Measurements from ENCODE around the gene CCDC59. TPM values are rescaled to one million over a fixed set of nuclear protein-coding genes. Genes with fewer than 3 reads are reported as not detected.

The CCDC59 gene, protein sequence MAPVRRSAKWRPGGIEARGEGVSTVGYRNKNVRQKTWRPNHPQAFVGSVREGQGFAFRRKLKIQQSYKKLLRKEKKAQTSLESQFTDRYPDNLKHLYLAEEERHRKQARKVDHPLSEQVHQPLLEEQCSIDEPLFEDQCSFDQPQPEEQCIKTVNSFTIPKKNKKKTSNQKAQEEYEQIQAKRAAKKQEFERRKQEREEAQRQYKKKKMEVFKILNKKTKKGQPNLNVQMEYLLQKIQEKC
- polyA plus RNA-seq (2013, experiment 1 of 4) = 46.2 TPM
- 43.0 TPM for polyA plus RNA-seq (2013, experiment 2 of 4)
- polyA plus RNA-seq (2013, experiment 3 of 4) = 58.3 TPM
- 59.0 TPM for polyA plus RNA-seq (2013, experiment 4 of 4)

DNA sequence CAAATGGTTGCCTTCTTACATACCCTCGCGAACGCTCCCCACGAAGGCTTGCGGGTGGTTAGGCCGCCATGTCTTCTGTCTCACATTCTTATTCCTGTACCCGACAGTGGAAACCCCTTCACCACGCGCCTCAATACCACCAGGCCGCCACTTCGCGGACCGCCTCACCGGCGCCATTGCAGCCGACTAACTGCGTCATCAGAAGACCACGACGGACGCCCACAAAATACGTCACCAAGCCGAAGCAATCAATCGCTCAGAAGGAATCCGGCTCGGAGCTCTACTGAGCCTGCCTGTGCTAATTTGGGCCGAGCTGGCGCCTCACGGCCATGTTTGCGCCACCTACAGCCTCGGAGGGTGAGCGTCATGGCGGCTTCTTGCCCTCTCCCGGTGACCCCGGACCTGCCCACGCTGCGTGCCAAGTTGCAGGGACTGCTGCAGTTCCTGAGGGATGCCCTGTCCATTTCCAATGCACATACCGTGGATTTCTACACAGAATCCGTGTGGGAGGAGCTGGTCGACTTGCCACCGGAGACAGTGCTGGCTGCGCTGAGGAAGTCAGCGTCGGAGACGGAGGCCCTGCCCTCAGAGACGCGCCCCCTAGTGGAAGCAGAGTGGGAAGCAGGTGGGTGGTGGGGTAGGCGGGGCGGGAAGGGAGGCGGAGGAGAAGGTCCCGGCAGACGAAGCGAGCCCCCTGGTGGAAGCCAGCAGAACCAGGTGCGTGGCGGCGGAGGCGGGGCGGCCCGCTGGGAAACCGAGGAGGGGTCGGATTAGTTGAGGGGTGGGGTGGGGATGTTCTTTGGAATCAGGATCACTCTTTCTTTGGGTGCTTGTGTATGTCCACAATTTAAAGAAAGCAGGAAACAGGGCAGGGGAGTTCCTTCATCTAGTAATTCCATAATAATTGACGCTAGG is at the start of gene CCDC59, which contains the start of gene METTL25:
Gene CCDC59, minus strand, starts transcription at position 188 of the 915 bp plus-strand sequence. Its CDS starts 11 bp downstream, at position 177.
Gene METTL25, plus strand, starts transcription at position 330 of the 915 bp plus-strand sequence. Its CDS starts 37 bp downstream, at position 367.
- 0 to 1% methylated on average over 61 of the region's 61 CpGs for WGBS, 2 experiments
- peak within 1 kb of the TSS; percentile 85 for H3K4me3 ChIP-seq (ENCODE audit: insufficient read depth, low read depth, low read length)
- H3K27me3 ChIP-seq (ENCODE audit: control insufficient read depth, insufficient read depth, low read length, poor library complexity, severe bottlenecking) = no peaks in the 10 kb centered on the region
- peaks cover 17% of the 10 kb centered on the region for H3K36me3 ChIP-seq (ENCODE audit: control insufficient read depth, insufficient read depth, low read length)
- peak within 1 kb of the TSS; percentile 78 for H3K27ac ChIP-seq (ENCODE audit: insufficient read depth, low read depth, low read length, poor library complexity, severe bottlenecking)
- peaks cover 3% of the 10 kb centered on the region for H3K4me1 ChIP-seq (ENCODE audit: control insufficient read depth, insufficient read depth, low read length)
- no peaks in the 10 kb centered on the region for H3K9me3 ChIP-seq (ENCODE audit: control insufficient read depth, low read length)

DNA sequence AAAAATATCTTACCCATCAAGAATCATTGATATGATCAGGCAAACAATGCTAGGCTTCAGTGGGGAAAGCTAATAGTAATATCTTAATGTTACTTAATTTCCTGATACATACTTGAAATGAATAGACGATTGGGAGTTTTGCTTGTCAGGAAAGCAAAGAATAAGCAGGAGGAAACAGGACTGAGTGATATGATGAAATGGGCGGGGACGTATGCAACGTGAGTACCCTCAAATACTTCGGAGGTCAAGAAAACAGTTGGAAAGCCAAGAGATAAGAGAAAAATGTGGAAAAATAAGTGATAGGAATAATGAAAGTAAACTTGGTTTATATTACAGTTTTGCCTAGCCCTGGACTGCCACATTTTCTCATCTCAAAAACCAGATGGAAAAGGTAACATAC is 49.3 kb upstream of the CCDC59 start:
- no peak overlapping the region for H3K27ac ChIP-seq (ENCODE audit: insufficient read depth, low read depth, low read length, poor library complexity, severe bottlenecking)
- no peaks in the 10 kb centered on the region for H3K36me3 ChIP-seq (ENCODE audit: control insufficient read depth, insufficient read depth, low read length)
- WGBS, 2 experiments = 94 to 96% methylated on average over 5 of the region's 5 CpGs
- no peak overlapping the region for H3K4me3 ChIP-seq (ENCODE audit: insufficient read depth, low read depth, low read length)
- no peaks in the 10 kb centered on the region for H3K4me1 ChIP-seq (ENCODE audit: control insufficient read depth, insufficient read depth, low read length)
- H3K27me3 ChIP-seq (ENCODE audit: control insufficient read depth, insufficient read depth, low read length, poor library complexity, severe bottlenecking) = no peaks in the 10 kb centered on the region
- H3K9me3 ChIP-seq (ENCODE audit: control insufficient read depth, low read length) = no peaks in the 10 kb centered on the region

DNA sequence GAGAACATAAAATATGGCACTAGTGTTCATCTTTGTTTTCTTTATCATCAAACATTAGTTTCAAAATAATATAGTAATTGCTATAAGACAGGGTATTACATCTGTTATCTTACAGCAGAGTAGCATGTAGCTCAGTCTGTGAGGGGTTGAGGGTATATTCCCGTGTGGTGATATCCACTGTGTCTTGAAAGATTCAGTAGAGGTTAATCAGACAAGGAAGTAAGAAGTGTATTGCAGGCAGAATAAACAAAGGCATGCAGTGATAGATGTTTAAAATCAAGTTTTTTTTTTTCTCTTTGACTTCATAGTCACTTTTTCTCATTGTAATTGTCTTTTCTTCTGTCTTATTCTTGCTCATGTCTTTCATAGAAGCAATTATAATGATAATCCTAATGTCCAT is 48.5 kb upstream of the CCDC59 start:
- 95 to 96% methylated on average over 1 of the region's 1 CpG for WGBS, 2 experiments
- Histone ChIP-seq H3K27ac (ENCODE audit: insufficient read depth, low read depth, low read length, poor library complexity, severe bottlenecking) (no peak overlapping the region), H3K27me3 (ENCODE audit: control insufficient read depth, insufficient read depth, low read length, poor library complexity, severe bottlenecking) (no peaks in the 10 kb centered on the region), H3K4me3 (ENCODE audit: insufficient read depth, low read depth, low read length) (no peak overlapping the region), H3K4me1 (ENCODE audit: control insufficient read depth, insufficient read depth, low read length) (no peaks in the 10 kb centered on the region), H3K36me3 (ENCODE audit: control insufficient read depth, insufficient read depth, low read length) (no peaks in the 10 kb centered on the region), H3K9me3 (ENCODE audit: control insufficient read depth, low read length) (no peaks in the 10 kb centered on the region)

DNA sequence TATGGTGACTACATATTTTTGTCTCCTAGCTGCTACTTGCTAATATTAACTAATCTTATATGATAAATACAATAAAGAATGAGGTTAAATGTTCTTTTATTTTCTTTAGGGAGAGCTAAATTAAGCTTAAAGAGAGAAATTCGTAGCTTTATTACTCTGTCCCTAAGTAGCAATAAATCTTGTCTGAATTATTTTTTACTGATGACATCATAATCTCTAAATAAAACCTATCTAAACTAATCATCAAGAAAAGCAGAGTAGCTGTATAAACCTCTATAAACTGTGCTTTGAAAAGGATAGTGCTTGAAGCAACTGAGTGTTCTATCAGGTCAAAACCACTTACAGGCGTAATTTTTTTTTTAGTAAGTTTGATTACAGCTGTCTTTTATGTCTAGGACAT is 42.6 kb upstream of the CCDC59 start:
- Histone ChIP-seq H3K4me3 (ENCODE audit: insufficient read depth, low read depth, low read length) (no peak overlapping the region), H3K27ac (ENCODE audit: insufficient read depth, low read depth, low read length, poor library complexity, severe bottlenecking) (no peak overlapping the region), H3K9me3 (ENCODE audit: control insufficient read depth, low read length) (no peaks in the 10 kb centered on the region), H3K36me3 (ENCODE audit: control insufficient read depth, insufficient read depth, low read length) (no peaks in the 10 kb centered on the region), H3K4me1 (ENCODE audit: control insufficient read depth, insufficient read depth, low read length) (no peaks in the 10 kb centered on the region), H3K27me3 (ENCODE audit: control insufficient read depth, insufficient read depth, low read length, poor library complexity, severe bottlenecking) (no peaks in the 10 kb centered on the region)
- 100% methylated on average over 1 of the region's 2 CpGs; no CpG with 5 or more reads in 1 of the 2 experiments for WGBS, 2 experiments

DNA sequence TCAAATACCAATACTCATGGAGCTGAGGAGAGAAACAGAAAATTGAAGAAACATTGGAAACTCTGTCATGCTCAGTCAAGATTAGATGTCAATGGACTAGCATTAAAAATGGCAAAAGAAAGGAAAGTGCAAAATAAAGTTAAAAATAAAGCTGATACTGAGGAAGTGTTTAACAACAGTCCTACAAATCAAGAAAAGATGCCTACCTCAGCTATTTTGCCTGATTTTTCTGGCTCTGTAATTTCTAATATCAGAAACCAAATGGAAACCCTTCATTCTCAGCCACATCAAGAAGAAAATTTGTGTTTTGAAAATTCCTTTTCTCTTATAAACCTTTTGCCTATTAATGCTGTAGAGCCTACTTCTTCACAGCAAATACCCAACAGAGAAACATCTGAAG is 40.7 kb upstream of the CCDC59 start:
- no peaks in the 10 kb centered on the region for H3K9me3 ChIP-seq (ENCODE audit: control insufficient read depth, low read length)
- no peaks in the 10 kb centered on the region for H3K27me3 ChIP-seq (ENCODE audit: control insufficient read depth, insufficient read depth, low read length, poor library complexity, severe bottlenecking)
- H3K27ac ChIP-seq (ENCODE audit: insufficient read depth, low read depth, low read length, poor library complexity, severe bottlenecking) = no peak overlapping the region
- no peaks in the 10 kb centered on the region for H3K4me1 ChIP-seq (ENCODE audit: control insufficient read depth, insufficient read depth, low read length)
- H3K4me3 ChIP-seq (ENCODE audit: insufficient read depth, low read depth, low read length) = no peak overlapping the region
- no peaks in the 10 kb centered on the region for H3K36me3 ChIP-seq (ENCODE audit: control insufficient read depth, insufficient read depth, low read length)

DNA sequence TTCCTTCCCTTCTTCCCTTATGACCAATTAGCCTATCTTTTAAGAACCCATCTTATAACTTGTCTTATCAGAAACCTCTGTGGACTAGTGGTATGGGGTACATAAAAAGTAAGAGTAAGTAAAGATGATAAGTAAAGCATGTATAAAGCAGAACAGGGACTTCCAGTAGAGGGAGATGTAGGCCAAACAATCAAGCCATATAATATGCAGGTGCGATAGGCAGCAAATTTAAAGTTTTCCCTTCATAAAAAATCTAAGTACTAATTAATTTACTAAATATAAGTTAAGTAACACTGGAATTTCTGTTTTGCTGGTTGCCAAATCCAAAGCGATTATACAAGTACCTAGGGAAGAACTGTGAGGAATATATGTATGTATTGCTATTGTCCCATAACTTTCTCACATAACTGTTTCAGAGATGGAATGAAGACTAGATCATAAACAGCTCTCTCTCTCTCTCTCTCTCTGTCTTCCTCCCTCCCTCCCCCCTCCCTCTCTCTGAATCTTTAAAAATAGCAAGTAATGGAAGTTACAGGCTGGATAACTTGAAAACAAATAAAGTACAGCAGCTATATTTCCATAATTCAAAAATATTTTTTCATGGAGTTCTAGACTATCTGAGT is 25.9 kb upstream of the CCDC59 start:
- no CpG with 5 or more reads among the region's 2 CpGs for WGBS, 2 experiments
- H3K4me1 ChIP-seq (ENCODE audit: control insufficient read depth, insufficient read depth, low read length) = no peaks in the 10 kb centered on the region
- no peaks in the 10 kb centered on the region for H3K27me3 ChIP-seq (ENCODE audit: control insufficient read depth, insufficient read depth, low read length, poor library complexity, severe bottlenecking)
- no peaks in the 10 kb centered on the region for H3K36me3 ChIP-seq (ENCODE audit: control insufficient read depth, insufficient read depth, low read length)
- no peak overlapping the region for H3K27ac ChIP-seq (ENCODE audit: insufficient read depth, low read depth, low read length, poor library complexity, severe bottlenecking)
- H3K9me3 ChIP-seq (ENCODE audit: control insufficient read depth, low read length) = no peaks in the 10 kb centered on the region
- H3K4me3 ChIP-seq (ENCODE audit: insufficient read depth, low read depth, low read length) = no peak overlapping the region

DNA sequence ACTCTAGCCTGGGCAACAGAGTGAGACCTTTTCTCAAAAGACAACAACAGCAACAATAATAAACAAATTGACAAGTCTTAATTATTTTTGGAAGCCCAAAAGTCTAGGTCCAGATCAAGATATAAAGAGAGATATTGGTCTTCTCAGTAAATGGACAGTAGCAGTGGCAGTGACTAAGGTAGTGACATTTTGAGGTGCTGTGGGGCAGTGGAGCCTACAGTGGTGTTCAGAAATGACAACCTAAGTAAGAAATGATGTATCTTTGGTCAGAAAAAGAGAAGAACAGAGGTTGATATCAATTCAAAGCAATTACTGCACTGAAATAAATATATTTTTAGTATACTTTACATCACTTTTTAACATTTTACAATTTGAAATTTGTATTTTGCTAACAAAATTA is 20.8 kb upstream of the CCDC59 start:
- no peaks in the 10 kb centered on the region for H3K36me3 ChIP-seq (ENCODE audit: control insufficient read depth, insufficient read depth, low read length)
- H3K9me3 ChIP-seq (ENCODE audit: control insufficient read depth, low read length) = peaks cover 2% of the 10 kb centered on the region
- no peaks in the 10 kb centered on the region for H3K27me3 ChIP-seq (ENCODE audit: control insufficient read depth, insufficient read depth, low read length, poor library complexity, severe bottlenecking)
- no peaks in the 10 kb centered on the region for H3K4me1 ChIP-seq (ENCODE audit: control insufficient read depth, insufficient read depth, low read length)
- H3K4me3 ChIP-seq (ENCODE audit: insufficient read depth, low read depth, low read length) = no peak overlapping the region
- H3K27ac ChIP-seq (ENCODE audit: insufficient read depth, low read depth, low read length, poor library complexity, severe bottlenecking) = no peak overlapping the region

DNA sequence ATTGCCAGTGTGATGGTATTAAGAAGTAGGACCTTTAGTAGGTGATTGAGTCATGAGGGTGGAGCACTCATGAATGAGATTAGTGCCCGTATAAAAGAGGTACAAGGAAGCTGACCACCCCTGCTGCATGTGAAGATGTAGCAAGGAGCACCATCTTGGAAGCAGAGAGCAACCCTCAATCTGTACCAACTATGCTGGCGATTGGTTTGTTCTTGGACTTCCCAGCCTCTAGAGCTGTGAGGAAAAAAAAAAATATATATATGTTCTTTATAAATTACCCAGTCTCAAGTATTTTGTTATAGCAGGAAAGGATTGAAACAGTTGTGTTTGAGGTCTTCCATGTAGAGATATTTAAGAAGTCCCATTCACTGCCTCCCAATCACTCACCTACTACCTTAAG is 17.0 kb upstream of the CCDC59 start:
- Histone ChIP-seq H3K4me3 (ENCODE audit: insufficient read depth, low read depth, low read length) (no peak overlapping the region), H3K9me3 (ENCODE audit: control insufficient read depth, low read length) (peaks cover 2% of the 10 kb centered on the region), H3K27me3 (ENCODE audit: control insufficient read depth, insufficient read depth, low read length, poor library complexity, severe bottlenecking) (no peaks in the 10 kb centered on the region), H3K36me3 (ENCODE audit: control insufficient read depth, insufficient read depth, low read length) (no peaks in the 10 kb centered on the region), H3K4me1 (ENCODE audit: control insufficient read depth, insufficient read depth, low read length) (no peaks in the 10 kb centered on the region), H3K27ac (ENCODE audit: insufficient read depth, low read depth, low read length, poor library complexity, severe bottlenecking) (no peak overlapping the region)
- 90 to 91% methylated on average over 1 to 2 of the region's 2 CpGs for WGBS, 2 experiments

DNA sequence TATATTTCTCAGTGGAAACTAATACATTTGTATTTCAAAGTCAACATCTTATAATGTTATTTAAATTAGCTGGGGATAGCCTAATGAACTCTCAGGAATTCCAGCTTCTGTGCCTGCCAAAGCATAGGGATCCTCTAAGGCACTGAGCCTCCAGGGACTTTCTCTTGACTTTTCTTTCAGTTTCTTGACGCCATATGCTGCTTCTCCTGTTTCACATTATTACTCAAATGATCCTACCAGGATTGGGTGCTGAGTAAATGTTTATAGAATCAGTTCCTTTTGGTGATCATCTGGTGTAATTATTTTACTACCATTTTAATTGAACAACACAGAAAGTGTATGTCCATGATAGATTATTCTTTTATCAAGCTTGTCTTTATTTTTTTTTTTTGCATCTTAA is 8.0 kb upstream of the CCDC59 start:
- H3K4me3 ChIP-seq (ENCODE audit: insufficient read depth, low read depth, low read length) = no peak overlapping the region
- no peaks in the 10 kb centered on the region for H3K27me3 ChIP-seq (ENCODE audit: control insufficient read depth, insufficient read depth, low read length, poor library complexity, severe bottlenecking)
- 80% methylated on average over 1 of the region's 1 CpG; no CpG with 5 or more reads in 1 of the 2 experiments for WGBS, 2 experiments
- H3K36me3 ChIP-seq (ENCODE audit: control insufficient read depth, insufficient read depth, low read length) = no peaks in the 10 kb centered on the region
- no peaks in the 10 kb centered on the region for H3K4me1 ChIP-seq (ENCODE audit: control insufficient read depth, insufficient read depth, low read length)
- no peaks in the 10 kb centered on the region for H3K9me3 ChIP-seq (ENCODE audit: control insufficient read depth, low read length)
- no peak overlapping the region for H3K27ac ChIP-seq (ENCODE audit: insufficient read depth, low read depth, low read length, poor library complexity, severe bottlenecking)

DNA sequence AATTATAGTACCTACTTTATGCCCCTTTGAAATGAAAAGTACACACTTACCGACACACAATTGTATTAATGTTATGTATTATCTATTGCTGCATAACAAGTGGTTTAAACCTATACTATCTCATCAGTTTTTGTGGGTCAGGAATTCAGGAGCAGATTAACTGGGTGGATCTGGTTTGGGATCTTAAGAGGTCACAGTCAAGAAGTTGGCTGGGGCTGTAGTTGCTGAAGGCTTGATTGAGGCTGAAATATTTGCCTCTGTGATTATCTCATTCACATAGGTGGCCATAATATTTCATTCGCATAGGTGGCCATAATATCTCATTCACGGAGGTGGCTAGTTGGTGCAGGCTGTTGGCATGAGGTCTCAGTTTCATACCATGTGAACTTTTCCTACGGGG is 5.8 kb upstream of the CCDC59 start:
- H3K4me1 ChIP-seq (ENCODE audit: control insufficient read depth, insufficient read depth, low read length) = no peaks in the 10 kb centered on the region
- 91 to 97% methylated on average over 3 to 4 of the region's 4 CpGs for WGBS, 2 experiments
- H3K36me3 ChIP-seq (ENCODE audit: control insufficient read depth, insufficient read depth, low read length) = no peaks in the 10 kb centered on the region
- no peak overlapping the region for H3K27ac ChIP-seq (ENCODE audit: insufficient read depth, low read depth, low read length, poor library complexity, severe bottlenecking)
- no peaks in the 10 kb centered on the region for H3K9me3 ChIP-seq (ENCODE audit: control insufficient read depth, low read length)
- H3K4me3 ChIP-seq (ENCODE audit: insufficient read depth, low read depth, low read length) = no peak overlapping the region
- H3K27me3 ChIP-seq (ENCODE audit: control insufficient read depth, insufficient read depth, low read length, poor library complexity, severe bottlenecking) = no peaks in the 10 kb centered on the region

Data from ectodermal cell (in vitro differentiated cells).